Measurements from ENCODE around the gene ALOX15. TPM values are rescaled to one million over a fixed set of nuclear protein-coding genes. Genes with fewer than 3 reads are reported as not detected.
"Not testable (repeated sequence)": the region's sequence is repeated elsewhere in the genome, so short reads cannot be mapped to it uniquely, and the experiment has no call there.

ALOX15 gene
- total and polyA plus RNA-seq, 10 donors: 0.04 to 2.6 (median 0.70) TPM; not detected in 1

DNA sequence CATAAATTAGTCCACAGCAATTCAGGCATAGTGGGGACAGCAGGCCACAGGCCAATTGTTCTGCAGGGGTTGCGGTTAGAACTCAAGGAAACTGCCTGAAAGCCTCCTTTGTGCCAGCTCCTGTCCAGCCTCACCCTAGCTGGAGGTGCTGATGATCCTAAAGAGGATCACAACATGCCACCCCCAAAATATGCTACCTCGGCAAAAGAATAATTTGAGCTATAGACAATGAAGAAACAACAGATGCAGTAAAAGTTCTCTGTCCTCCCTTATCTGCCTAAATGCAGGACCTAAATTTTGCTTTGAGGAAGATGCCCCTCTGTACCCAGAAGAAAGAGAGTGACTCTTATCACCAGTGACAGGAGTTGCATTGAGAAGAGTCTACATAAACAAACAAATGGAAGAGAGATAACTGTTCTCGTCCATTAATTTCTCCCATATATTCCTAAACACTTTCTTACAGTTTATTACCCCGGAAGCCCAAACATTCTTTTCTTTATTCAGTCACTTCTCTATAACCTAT lies 14.7 kb downstream of the ALOX15 start:
- 82 to 88% (median 86%) methylated on average over 4 of the region's 4 CpGs for WGBS, 5 donors
- H3K9me3 ChIP-seq: peaks cover 0 to 10% (median 9%) of the 10 kb centered on the region in 8 donors
- peaks cover 0 to 4% (median 0%) of the 10 kb centered on the region in 7 donors for H3K27me3 ChIP-seq (replicated peaks in 1 of 7)
- H3K36me3 ChIP-seq: no peaks in the 10 kb centered on the region
- no peak for TF ChIP-seq POLR2A (IDR thresholded peaks at IDR 0.05)
- TF ChIP-seq POLR2AphosphoS5 (IDR thresholded peaks at IDR 0.05): no peak
- TF ChIP-seq, protein P1, sequence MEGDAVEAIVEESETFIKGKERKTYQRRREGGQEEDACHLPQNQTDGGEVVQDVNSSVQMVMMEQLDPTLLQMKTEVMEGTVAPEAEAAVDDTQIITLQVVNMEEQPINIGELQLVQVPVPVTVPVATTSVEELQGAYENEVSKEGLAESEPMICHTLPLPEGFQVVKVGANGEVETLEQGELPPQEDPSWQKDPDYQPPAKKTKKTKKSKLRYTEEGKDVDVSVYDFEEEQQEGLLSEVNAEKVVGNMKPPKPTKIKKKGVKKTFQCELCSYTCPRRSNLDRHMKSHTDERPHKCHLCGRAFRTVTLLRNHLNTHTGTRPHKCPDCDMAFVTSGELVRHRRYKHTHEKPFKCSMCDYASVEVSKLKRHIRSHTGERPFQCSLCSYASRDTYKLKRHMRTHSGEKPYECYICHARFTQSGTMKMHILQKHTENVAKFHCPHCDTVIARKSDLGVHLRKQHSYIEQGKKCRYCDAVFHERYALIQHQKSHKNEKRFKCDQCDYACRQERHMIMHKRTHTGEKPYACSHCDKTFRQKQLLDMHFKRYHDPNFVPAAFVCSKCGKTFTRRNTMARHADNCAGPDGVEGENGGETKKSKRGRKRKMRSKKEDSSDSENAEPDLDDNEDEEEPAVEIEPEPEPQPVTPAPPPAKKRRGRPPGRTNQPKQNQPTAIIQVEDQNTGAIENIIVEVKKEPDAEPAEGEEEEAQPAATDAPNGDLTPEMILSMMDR (IDR thresholded peaks at IDR 0.05 in 8 of 11, conservative IDR thresholded peaks at IDR 0.05 in 3 of 11): no peak
- intact Hi-C loops (cut with DNase I; ENCODE audit: low total_unique reads): loop anchor here (5.0 to 10.0 kb wide), 2 partner anchors 204 to 412 kb away; no protein-coding TSS in a partner anchor
- peaks cover 0 to 12% (median 0%) of the 10 kb centered on the region in 6 donors for H3K4me1 ChIP-seq
- no peak for DNase-seq
- no peak overlapping the region for H3K27ac ChIP-seq
- H3K4me3 ChIP-seq: no peak overlapping the region

DNA sequence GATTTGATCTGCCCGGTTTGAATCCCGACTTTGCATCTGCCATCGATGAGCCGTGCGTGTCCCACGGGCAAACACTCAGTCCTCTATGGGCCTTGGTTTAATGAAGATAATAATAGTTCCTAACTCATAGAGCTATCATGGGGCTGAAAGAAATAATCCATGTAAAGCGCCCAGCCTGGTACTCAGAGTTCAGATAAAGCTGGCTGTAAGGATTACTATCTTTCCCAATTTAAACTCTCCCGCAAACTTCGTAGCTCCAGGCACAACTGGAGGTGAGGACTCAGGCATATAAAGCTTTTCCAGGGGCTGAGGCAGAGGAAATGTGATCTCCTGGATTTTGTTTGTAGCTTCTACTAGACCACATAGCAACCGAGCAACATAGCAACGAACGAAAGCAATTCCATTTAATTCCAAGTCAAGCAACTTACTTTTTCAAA lies 16.3 kb downstream of the ALOX15 start:
- Histone ChIP-seq H3K27ac (no peak overlapping the region), H3K4me3 (no peak overlapping the region), H3K4me1 (peaks cover 0 to 12% (median 0%) of the 10 kb centered on the region in 6 donors), H3K27me3 (replicated peaks in 1 of 7) (peaks cover 0 to 4% (median 0%) of the 10 kb centered on the region in 7 donors), H3K9me3 (peaks cover 0 to 16% (median 13%) of the 10 kb centered on the region in 8 donors), H3K36me3 (no peaks in the 10 kb centered on the region)
- WGBS, 5 donors: 91 to 94% (median 94%) methylated on average over 12 of the region's 12 CpGs
- TF ChIP-seq POLR2AphosphoS5 (IDR thresholded peaks at IDR 0.05): no peak
- no peak for TF ChIP-seq POLR2A (IDR thresholded peaks at IDR 0.05)
- TF ChIP-seq, protein P1 (IDR thresholded peaks at IDR 0.05 in 8 of 11, conservative IDR thresholded peaks at IDR 0.05 in 3 of 11): no peak
- no peak for DNase-seq
- intact Hi-C loops (cut with DNase I; ENCODE audit: low total_unique reads): loop anchor here (5.0 to 10.0 kb wide), 2 partner anchors 203 to 410 kb away; no protein-coding TSS in a partner anchor

DNA sequence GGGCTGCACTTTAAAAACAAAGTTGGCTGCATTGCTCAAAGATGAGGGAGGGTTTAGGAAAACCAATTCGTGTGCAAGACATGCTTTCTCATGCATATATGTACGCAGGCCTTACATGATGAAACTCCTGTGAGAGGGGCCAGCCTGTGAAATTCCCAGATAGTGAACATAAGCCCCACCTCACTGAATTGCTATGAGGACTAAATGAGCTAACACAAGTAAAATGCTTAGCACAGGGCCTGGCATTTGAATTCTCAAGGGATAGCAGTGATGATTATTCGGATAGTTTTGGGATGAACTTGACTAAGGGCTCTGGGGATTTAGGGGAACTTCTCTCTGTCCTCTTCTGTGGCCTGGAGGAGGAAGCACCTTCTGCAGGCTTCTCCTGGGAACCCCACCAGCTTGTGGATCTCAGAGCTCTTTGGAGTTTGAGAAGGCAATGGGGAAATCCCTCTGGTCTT lies 17.0 kb downstream of the ALOX15 start:
- H3K4me3 ChIP-seq; H3K27ac ChIP-seq; H3K36me3 ChIP-seq; DNase-seq; H3K27me3 ChIP-seq (replicated peaks in 1 of 7): not testable (repeated sequence)
- Histone ChIP-seq H3K9me3 (peaks cover 0 to 16% (median 13%) of the 10 kb centered on the region in 8 donors), H3K4me1 (peaks cover 0 to 12% (median 0%) of the 10 kb centered on the region in 6 donors)
- 52 to 77% (median 67%) methylated on average over 3 of the region's 3 CpGs for WGBS, 5 donors
- intact Hi-C loops (cut with DNase I; ENCODE audit: low total_unique reads): loop anchor here (5.0 to 10.0 kb wide), 2 partner anchors 57 to 410 kb away; no protein-coding TSS in a partner anchor

DNA sequence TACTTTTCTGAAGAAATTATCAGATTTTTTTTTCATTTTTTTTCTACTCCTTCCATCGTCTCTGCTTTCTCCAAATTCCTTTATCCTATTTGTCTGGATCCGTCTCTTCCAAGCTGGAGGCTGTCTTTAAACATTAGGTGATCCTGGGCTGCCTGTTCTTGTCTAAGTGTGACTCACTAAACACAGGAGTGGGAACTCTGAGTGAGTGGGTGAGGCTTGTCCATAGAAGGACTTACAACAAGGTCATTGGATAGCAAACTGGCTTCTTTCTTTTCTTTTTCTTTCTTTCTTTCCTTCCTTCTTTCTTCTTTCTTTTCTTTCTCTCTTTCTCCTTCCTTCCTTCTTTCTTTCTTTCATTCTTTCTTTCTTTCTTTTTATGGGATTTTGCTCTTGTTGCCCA lies 18.2 kb downstream of the ALOX15 start:
- Histone ChIP-seq H3K36me3 (no peaks in the 10 kb centered on the region), H3K27ac (no peak overlapping the region), H3K27me3 (replicated peaks in 1 of 7) (peaks cover 0 to 6% (median 0%) of the 10 kb centered on the region in 7 donors), H3K4me1 (peaks cover 0 to 12% (median 0%) of the 10 kb centered on the region in 6 donors), H3K4me3 (no peak overlapping the region), H3K9me3 (peaks cover 0 to 16% (median 13%) of the 10 kb centered on the region in 8 donors)
- 79 to 96% (median 85%) methylated on average over 2 of the region's 2 CpGs for WGBS, 5 donors
- intact Hi-C loops (cut with DNase I; ENCODE audit: low total_unique reads): loop anchor here (5.0 to 10.0 kb wide), 2 partner anchors 56 to 408 kb away; no protein-coding TSS in a partner anchor
- TF ChIP-seq, protein P1 (IDR thresholded peaks at IDR 0.05 in 8 of 11, conservative IDR thresholded peaks at IDR 0.05 in 3 of 11): no peak
- no peak for TF ChIP-seq POLR2AphosphoS5 (IDR thresholded peaks at IDR 0.05)
- no peak for TF ChIP-seq POLR2A (IDR thresholded peaks at IDR 0.05)
- no peak for DNase-seq

All from spleen (tissue), 11 donors.